Measurements from ENCODE around the gene GPX3.

DNA sequence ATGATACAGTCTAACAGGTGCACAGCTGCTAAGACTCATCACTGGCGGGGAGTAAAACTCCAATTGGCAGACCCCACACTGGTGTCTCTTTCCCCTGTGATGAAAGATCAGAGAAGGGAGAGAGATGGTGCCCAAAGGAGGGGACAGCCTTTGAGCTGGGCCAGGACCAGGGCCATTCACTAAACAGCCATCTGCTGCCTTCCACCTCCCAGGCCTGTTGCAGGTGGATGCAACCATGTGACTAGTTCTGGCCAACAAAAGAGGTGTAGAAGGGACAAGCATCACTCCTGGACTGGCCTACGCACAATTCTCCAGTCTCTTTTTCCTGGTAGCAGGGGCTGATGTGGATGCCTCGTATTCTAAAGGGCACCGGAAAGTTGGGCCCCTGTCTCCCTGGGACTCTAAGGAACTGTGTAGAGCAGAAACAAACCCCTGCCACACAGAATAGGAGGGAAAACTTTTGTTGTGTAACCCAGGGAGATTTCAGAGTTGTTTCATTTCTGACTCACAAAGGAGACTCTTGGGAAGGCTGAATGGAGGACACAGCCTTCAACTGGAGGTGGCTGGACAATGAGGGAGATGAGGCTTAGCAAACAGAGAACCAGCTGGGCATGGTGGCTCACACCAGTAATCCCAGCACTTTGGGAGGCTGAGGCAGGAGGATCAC lies 33.5 kb downstream of the GPX3 start:
- TF ChIP-seq EZH2 (IDR thresholded peaks at IDR 0.05; ENCODE audit: borderline replicate concordance, low read depth, low read length, severe bottlenecking) (no peak), POLR2AphosphoS5 (IDR thresholded peaks at IDR 0.05; ENCODE audit: insufficient read depth, low read depth, low read length) (no peak), MYC (IDR thresholded peaks at IDR 0.05; ENCODE audit: low read depth, low read length) (no peak)
- TF ChIP-seq, protein P1, sequence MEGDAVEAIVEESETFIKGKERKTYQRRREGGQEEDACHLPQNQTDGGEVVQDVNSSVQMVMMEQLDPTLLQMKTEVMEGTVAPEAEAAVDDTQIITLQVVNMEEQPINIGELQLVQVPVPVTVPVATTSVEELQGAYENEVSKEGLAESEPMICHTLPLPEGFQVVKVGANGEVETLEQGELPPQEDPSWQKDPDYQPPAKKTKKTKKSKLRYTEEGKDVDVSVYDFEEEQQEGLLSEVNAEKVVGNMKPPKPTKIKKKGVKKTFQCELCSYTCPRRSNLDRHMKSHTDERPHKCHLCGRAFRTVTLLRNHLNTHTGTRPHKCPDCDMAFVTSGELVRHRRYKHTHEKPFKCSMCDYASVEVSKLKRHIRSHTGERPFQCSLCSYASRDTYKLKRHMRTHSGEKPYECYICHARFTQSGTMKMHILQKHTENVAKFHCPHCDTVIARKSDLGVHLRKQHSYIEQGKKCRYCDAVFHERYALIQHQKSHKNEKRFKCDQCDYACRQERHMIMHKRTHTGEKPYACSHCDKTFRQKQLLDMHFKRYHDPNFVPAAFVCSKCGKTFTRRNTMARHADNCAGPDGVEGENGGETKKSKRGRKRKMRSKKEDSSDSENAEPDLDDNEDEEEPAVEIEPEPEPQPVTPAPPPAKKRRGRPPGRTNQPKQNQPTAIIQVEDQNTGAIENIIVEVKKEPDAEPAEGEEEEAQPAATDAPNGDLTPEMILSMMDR (IDR thresholded peaks at IDR 0.05; ENCODE audit: extremely low read depth in 1 of 2, insufficient read depth in 1 of 2, low read depth in 1 of 2, low read length in 2 of 2), result no peak
- TF ChIP-seq, protein P2, sequence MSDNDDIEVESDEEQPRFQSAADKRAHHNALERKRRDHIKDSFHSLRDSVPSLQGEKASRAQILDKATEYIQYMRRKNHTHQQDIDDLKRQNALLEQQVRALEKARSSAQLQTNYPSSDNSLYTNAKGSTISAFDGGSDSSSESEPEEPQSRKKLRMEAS (IDR thresholded peaks at IDR 0.05; ENCODE audit: insufficient read depth, insufficient read length), result no peak

Measured in endothelial cell of umbilical vein (primary cell).